GM21367 (cell line): ENCODE data around the gene MYO1D.

Source experiments
- ATAC-seq: cut with Tn5 transposase; IDR thresholded peaks from one replicate; pipeline ENCODE4 v1.9.1; 2021; ENCODE audit not compliant: unreplicated experiment

Gene MYO1D

DNA sequence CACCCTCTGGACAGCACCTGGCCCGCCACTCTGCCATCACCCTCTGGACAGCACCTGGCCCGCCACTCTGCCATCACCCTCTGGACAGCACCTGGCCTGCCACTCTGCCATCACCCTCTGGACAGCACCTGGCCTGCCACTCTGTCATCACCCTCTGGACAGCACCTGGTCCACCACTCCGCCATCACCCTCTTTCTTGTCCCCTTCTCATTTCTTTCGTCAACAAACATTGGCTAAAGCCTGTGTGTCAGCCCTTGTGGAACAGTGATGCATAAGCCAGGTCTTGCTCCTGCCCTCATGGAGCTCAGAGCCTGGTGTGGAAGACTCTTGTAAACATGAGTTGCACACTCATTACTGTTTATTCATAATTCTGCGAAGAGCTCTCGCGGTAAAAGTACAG is 358.9 kb downstream of the MYO1D start:
- ATAC-seq, result no peak

GRCh38 chr17:32516940-32517701 is 359.8 kb downstream of the MYO1D start:
- no peak for ATAC-seq

- ATAC-seq, result no peak
Measured at GRCh38 chr17:32516450-32516849, 360.5 kb downstream of the MYO1D start.

GRCh38 chr17:32515677-32516383 is 361.1 kb downstream of the MYO1D start:
- no peak for ATAC-seq

- ATAC-seq, result no peak
Measured at GRCh38 chr17:32514606-32515005, 362.3 kb downstream of the MYO1D start.

DNA sequence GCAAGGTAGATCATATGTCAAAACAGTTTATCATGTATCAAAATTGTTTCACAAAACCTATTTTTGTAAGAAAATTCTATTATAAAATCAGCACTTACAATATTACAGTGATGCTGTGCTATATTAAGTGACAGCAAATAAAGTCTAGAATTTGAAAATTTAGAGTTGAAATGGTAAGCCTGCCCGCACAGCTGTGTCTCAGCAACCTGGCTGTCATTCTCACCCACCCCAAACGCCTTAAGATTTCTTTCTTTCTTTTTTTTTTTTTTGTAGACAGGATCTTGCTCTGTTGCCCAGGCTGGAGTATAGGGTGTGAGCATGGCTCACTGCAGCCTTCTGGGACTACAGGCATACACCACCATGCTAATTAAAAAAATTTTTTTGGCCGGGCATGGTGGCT is 363.3 kb downstream of the MYO1D start:
- no peak for ATAC-seq

GRCh38 chr17:32512328-32512727 is 364.6 kb downstream of the MYO1D start:
- ATAC-seq, result no peak

GRCh38 chr17:32510466-32510865 is 366.5 kb downstream of the MYO1D start:
- ATAC-seq, result no peak

GRCh38 chr17:32508926-32509325 is 368.0 kb downstream of the MYO1D start:
- no peak for ATAC-seq

DNA sequence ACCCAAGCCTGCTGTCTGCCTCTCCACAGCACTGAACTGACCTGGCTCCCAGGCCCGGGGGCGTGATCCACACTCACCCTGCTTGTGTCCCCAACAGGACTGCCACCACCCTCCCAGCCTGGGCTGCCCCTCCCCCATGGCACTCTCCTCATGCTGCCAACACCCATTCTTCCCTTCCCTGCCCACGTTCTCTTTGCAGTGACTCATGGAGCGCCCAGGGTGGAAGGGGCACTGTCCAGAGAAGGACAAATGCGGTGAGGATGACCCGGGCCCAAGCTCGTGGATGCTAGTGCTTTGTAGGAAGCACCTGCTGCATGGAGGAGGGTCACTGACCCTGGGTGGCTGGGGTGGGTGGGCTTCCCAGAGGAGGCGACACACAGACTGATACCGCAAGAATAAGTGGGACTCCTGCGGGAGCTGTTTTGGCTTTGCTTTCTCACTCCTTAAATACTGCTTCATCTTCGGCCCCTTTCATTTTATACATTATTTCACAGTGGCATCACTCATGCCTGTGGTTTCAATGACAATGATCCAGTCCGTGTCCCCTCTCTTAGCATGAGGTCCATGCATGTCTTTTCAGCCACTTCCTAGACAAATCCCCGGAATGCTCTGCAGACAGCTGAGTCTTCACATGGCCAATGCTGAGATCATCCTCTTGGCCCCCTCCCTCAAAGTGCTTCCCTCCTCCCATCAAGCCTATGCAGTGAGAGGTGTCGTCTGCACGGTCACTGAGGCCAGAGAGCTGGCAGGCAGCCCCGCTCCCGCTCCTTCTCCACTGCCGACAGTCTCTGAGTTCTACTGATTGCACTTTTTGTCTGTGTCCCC is 372.5 kb downstream of the MYO1D start:
- ATAC-seq, result no peak

DNA sequence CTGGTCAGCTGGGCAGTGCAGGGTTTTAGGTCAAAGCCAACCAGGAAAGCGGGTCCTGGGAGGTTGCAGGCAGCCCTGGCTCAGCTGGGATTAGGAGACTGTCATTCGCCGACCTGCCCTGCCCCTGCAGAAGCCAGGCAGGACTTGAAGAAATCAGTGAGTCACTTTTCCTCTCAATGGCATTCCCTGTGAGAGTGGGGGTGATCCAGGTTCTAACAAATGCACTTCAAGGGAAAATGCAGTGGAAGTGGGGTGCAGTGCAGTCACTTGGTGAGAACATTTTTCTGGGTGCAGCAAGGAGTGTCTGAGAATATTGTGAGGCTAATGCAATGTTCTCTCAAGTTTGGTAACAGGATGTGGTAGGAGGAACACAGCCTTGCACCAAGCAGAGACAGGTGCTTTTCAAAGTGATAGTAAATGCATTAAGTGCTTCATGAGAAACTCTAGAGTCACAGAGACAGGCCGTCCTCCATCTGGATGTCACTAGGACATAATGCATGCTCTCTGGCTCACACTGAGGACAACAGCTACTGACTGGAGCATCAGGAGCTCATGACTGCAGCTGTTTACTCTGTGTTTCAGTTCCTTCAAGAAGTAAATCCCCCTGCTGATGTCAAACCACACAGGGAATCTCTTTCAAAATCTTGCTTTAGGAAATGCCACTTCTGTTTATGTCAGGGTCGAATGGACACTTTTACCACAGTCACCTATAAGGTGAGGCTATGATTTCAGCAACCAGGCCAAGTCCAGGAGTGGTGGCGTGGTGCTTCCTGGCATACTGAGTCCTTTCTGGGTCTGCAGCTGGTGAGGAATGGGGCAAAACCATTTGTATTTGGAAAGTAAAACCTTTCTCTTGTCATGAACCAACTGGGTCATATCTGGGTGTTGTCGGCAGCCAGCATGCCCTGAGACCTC is 373.4 kb downstream of the MYO1D start:
- peak; percentile 79 for ATAC-seq

DNA sequence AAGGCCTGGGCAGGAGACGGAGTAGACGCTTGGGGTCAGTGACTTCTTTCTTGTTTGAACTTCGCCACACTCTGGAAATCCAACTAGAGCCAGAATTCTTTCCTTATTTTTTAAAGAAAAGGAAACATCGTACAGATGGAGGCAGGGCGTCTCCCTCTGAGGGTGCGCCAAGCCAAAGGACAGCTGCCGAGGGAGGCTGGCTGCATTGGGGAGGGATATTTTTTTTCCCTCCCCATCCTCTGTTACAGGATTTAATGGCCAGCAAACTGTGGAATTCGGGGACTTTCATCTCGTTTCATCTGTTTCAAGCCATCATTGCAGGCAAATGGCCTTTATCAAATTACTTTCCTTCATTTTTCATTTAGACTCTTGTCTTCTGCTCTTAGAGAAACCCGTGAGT is 374.2 kb downstream of the MYO1D start:
- ATAC-seq, result no peak

GRCh38 chr17:32502013-32502412 is 374.9 kb downstream of the MYO1D start:
- ATAC-seq, result no peak

DNA sequence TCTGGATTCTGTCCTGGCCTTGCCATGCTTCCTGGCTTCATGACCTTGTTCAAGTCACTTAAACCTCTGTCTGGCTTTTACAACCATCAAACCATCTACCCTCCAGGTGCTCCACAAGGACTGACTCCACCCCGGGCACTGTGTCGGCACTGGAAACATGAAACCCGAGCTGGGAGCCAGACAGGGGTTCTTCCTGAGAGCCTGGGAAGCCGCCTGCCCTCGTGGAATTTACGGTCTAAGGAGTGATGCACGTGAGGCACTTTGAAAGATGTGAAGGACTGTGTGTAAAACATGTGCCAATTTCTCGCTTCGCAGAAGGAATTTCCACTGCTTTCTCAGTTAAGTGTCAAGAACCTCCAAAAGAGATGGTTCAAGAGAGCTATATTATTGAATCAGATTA is 378.5 kb downstream of the MYO1D start:
- ATAC-seq, result no peak

- no peak for ATAC-seq
Measured at GRCh38 chr17:32497431-32498205, 379.3 kb downstream of the MYO1D start.

GRCh38 chr17:32496395-32497073 is 380.4 kb downstream of the MYO1D start:
- ATAC-seq, result no peak

DNA sequence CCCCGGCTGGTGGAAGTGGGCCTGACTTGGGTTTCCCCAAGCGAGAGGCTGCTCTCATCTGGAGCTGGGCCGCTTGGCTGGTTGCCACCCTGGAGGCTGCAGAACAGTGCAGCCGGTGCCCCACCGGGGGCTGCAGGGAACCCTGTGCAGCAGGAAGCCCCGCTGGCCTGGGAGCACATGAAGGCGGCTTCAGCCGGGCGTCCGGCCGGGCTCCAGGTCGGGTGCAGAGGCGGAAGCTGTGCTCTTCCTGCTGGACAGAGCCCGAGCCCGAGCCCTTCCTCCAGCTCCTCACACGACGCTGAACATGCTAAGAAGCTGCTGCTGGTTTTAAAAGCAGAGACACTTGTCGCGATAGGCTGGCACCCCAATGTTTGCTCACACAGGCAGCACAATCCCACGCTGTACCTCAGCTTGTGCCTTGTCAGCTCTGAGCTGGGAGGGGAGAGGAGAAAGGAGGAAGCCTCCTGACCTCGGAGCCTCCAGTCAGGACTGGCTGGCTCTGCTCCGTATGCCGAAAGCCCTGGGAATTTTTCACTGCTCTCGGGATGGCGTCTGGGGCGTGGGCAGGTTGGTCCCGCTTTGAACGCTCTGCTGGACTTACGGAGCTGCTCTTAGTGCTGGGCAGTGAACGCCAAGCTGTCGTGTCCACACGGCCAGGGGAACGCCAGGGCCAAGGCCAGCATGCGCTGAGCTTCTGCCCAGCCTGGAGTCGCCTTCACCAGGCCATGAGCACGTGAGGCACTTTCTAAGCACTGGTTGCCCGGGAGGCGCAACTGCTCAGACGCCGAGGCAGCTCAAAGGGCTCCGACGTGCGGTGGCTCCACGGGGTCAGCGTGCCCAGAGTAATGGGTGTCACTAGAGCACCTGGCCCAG is 381.3 kb downstream of the MYO1D start:
- ATAC-seq, result no peak

- no peak for ATAC-seq
Measured at GRCh38 chr17:32494621-32495358, 382.1 kb downstream of the MYO1D start.
